ENCODE measurements around the gene PARVG.
"Not testable (repeated sequence)": the region's sequence is repeated elsewhere in the genome, so short reads cannot be mapped to it uniquely, and the experiment has no call there.

Gene PARVG

DNA sequence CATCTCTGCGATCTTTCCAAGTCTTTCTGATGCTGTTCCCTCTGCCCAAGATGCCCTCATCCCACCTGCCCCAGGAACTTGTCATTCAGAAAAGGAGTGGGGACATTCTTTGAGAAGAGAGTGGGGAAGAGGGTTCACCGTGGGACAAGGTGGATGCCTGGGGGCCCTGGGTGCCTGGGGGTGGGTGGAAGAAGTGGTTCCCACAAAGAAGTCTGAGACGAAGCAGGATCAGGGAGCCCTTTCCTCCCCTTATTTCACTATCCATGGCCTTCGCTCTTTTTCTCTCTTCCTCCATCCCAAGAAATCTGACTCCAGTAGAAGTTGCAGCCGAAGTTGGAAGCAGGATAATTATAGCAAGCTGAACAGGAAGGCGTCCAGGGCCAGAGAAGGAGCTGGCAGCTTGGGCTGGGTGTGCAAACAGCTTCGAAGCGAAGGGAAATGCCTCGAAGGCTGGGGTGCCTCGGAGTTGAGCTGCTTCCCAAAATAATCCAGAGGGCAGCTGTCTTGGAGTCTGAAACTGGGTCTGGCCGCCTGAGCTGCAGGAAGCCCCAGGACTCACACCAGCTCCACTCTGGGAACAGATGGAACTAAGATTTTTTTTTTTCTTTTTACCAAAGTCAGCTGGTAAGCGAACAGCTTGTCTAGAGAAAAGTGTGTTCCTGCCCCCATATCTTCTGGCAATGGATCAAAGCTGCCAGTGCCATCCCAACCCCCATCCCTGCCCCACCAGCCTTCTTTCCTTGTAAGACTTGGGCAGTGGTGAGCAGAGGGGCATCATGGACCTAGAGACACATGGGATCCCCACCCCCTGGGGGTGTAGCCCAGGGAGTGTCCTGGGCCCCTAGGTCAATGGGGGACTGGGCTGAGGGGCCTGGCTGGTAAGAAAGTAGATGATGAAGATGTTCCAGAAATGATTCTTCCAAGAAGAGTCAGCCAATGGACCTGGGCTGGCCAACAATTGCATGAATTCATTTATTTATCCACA is 31.5 kb downstream of the PARVG start:
- DNase-seq (ENCODE audit: low read depth) = no peak

GRCh38 chr22:44212936-44213335 is 32.2 kb downstream of the PARVG start:
- DNase-seq (ENCODE audit: low read depth) = no peak

GRCh38 chr22:44213489-44214043 is 32.8 kb downstream of the PARVG start:
- DNase-seq (ENCODE audit: low read depth) = no peak

DNA sequence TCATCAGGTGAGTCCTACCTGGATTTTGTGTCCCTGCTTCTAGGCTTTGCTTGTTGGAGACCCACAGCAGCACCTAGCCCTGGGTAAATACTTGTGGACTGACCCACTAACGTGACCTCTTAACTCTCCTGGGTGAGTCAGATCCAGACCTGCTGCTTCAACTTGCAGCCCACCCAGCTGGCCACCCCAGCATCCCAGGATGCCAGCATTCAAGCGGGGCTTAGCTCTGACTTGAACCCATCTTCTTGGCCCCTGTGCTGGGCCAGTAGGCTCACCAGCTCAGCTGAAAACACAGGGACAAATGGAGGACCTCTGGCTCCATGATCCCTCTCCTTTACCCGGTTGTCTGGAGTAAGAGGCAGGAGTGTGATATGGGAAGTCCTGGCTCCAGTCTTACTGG is 33.5 kb downstream of the PARVG start:
- no peak for DNase-seq (ENCODE audit: low read depth)

DNA sequence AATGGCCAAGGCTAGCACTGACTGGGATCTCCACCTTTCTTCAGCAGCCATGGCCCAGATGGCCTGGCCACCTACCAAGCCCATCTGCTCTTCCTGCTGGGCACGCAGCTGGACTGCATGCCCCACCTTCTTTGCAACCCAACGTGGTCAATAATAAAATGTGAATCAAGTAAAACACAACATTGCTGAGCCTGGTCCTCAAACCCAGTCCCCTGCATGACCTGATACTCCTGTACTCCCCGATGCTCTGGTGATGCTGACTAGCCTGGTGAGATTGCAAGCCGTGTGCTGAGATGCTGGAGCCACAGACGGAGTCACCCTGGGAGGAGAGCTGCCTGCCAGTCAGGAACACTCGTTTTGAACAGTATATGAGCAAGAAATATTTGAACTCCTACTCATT is 34.0 kb downstream of the PARVG start:
- DNase-seq (ENCODE audit: low read depth) = no peak

DNA sequence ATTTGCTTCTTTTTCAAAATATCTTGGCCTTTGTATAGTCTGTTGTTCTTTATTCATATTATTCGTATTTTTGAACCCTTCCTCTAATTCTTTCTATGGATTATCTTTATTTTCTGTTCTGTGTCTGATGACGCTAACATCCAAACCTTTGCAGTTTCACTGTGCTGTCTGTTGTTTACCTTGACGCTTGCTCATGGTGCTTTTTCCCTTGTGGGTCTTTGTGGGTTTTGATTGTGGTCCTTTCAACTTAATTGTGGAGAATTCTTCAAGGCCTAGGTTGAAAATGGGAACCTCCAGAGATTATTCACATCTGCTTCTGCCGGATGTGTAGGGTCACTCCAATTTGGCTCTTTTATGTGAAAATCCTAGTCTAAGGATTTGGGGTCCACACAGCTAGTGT is 34.6 kb downstream of the PARVG start:
- no peak for DNase-seq (ENCODE audit: low read depth)

DNA sequence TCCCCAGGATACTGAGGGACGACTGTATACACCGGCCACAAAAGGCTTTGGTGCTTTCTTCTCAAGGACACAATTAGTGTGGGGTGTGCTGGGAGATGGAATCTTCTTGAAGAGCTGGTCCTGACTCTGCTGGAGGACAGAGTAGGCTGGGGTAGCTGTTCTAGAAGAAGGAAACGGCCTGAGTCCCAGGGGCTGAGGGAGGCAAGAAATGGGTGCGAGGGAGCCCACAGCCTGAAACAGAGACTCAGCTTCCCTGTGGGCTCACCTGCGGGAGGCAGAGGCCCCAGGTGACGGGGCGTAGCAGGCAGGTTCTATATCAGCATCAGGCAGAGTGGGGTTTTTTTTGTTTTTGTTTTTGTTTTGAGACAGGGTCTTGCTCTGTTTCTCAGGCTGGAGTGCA is 36.6 kb downstream of the PARVG start:
- DNase-seq (ENCODE audit: low read depth) = no peak

DNA sequence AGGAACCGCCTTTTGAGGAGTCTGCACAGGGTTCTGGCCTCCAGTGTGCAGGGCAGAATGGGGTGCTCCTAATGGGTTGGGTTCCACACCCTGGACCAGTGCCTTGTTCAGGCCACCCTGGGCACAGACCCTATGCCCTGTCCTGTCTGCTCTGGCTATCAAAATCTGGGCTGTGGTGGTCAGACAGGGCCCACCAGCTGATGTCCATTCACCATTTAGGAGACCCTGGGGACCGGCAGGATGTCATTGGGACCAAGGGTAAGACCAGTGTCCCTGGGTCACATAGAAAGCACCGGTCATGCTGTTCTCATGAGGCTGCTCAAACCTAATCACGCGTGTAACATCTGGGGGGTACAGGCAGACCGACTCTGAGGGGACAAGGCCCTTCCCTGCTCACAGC is 37.3 kb downstream of the PARVG start:
- no peak for DNase-seq (ENCODE audit: low read depth)

DNA sequence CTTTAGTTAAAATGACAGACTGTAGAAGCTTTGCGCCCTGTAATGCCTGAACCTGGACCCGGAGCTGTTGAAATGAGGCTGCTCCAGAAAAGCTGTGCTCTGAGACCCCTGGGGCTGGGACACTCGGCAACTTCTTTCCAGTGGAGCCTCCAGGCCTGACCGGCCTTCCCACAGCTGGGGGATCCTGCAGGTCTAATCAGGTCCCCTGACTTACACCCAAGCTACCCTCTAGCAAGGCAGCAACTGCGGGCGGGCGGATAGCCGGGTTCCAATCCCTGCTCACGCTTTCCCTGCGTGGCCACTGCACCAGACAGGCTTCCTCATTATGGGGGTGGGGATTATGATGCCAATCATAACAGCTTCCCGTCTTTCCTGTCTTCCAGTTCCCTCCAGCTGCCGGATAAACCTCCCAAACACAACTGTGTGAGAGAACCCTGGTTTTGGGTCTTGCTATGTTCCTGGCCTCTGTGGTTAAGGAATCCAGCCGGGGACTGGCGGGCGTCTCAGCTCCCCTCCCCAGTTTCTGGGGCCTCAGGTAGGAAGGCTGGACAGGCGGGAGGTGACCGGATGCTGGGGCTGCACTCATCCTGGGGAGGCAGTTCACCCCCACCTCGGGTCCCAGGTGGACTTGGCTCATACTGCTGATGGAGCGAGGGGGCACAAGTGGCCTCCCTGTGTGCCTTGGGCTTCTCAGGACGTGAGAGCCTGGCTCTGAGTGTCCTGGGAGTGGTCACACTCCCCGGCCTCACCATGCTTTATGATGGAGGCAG is 38.6 kb downstream of the PARVG start:
- DNase-seq (ENCODE audit: low read depth) = no peak

GRCh38 chr22:44220727-44221680 is 40.3 kb downstream of the PARVG start:
- no peak for DNase-seq (ENCODE audit: low read depth)

- DNase-seq (ENCODE audit: low read depth) = no peak
Observed at GRCh38 chr22:44221710-44222475, 41.2 kb downstream of the PARVG start.

DNA sequence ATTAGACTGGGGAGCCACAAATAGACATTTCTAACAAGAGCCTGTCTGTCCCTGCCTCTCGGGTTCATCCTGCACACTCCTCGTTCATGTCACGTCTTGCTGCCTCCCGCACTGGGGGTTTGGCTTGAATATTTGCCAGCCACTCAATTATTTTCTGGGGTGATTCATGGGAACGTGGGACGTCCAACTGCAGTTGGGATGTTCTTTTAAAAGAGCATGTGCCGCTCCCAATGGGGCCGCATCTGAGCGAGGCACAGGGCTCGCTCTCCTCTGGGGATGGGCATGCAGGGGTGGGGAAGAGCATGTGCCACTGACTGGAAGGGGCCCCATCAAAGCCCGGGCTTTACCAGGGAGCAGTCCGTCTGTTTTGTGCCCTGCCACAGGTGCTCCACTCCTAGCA is 43.4 kb downstream of the PARVG start:
- no peak for DNase-seq (ENCODE audit: low read depth)

DNA sequence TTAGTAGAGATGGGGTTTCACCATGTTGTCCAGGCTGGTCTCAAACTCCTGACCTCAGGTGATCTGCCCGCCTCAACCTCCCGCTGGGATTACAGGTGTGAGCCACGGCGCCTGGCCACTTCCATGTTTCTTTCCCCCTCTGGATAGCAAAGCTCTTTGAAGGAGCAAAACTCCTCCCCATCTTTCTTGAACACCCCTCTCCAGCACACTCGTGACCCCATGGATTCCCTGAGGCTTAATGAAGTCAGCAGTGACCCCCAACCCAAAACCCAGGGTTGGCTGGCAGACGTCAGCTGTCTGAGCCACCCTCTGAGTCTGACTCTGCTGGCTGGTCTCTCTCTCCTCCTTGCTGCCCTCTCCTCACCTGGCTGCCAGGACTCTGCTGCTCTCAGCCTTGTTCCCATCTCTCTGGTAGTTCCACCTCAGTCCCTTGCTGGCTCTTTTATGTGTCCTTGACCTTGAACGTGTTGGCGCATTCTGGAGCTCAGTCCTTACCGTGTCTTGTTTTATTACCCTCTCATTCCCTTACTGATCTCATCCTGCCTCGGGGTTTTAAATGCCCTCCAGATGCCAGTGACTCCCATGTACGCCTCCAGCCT is 44.5 kb downstream of the PARVG start:
- DNase-seq (ENCODE audit: low read depth) = no peak

DNA sequence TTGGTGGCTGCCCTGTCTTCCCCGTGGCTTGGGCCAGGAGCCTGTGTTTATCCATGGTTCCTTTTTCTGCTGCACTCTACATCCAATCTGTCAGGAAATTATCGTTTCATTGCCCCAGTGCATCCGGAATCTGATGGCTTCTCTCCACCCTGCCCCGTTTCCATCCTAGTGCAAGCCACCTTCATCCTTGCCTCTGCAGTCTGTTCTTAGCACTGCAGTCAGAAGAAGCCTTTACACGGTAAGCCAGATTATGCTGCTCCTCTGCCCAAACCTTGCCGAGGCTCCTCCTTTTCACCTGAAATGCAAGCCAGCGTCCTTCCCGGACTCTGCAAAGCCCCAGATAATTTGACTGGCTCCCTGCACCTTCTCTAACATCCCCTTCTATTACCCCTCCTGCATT is 45.1 kb downstream of the PARVG start:
- no peak for DNase-seq (ENCODE audit: low read depth)

- DNase-seq (ENCODE audit: low read depth) = no peak
Observed at GRCh38 chr22:44229331-44229730, 48.6 kb downstream of the PARVG start.

DNA sequence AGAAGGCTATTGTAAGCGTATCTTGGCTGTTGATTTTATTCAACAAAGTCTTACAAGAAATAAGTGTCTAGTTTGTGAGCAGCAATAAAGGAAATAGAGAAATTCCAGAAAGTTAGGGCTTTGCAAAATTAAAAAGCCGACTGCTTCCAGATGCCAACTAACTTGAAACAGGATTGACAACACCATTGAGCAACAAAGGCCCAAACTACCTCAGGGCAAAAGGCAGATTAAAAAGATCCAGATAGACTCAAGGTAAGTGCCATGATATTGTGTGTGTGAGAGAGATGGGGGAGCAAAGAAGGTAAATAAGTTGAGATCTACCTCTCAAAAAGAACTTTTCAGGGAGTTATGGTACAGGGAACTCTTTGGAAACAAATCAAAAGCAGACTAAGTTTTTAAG is 49.1 kb downstream of the PARVG start:
- DNase-seq (ENCODE audit: low read depth) = no peak

GRCh38 chr22:44231233-44231632 is 50.5 kb downstream of the PARVG start:
- no peak for DNase-seq (ENCODE audit: low read depth)

DNA sequence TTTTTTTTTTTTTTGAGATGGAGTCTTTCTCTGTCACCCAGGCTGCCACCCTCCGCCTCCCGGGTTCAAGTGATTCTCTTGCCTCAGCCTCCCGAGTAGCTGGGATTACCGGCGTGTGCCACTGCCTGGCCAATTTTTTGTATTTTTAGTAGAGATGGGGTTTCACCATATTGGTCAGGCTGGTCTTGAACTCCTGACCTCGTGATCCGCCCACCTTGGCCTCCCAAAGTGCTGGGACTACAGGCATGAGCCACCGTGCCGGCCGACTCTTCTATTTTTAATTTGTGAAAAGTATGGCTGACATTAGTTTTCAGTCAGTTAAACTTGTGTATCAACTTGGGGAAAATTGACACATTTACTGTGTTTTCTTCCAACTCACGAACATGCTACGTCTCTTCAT is 53.6 kb downstream of the PARVG start:
- DNase-seq (ENCODE audit: low read depth) = not testable (repeated sequence)

DNA sequence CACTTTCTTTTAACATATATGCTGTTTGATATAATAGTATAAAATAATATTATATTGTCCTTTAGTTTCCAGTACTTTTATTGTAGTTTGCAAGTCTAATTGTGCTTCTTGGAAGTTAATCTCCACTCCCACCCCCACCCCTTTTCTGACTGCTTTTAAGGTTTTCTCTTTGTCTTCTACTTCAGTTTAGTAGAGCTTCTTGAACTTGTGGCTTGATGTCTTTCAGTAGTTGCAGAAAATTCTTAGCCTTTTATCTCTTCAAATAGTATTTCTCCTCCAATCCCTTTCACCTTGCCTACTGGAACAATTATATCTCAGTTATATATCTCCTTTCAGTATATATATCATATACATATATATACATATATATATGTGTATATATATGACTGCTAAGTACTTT is 56.6 kb downstream of the PARVG start:
- no peak for DNase-seq (ENCODE audit: low read depth)

GRCh38 chr22:44241121-44241520 is 60.4 kb downstream of the PARVG start:
- not testable (repeated sequence) for DNase-seq (ENCODE audit: low read depth)

All from HS-5 (cell line).